ELR (cell line): ENCODE measurements around the gene SLC25A20.
"Not testable (repeated sequence)": the region's sequence is repeated elsewhere in the genome, so short reads cannot be mapped to it uniquely, and the experiment has no call there.

Source experiments
- DNase-seq: peaks from one replicate; pipeline ENCODE4 v3.0.0-alpha.2; 2015; ENCODE audit warnings: low read depth

The SLC25A20 gene, protein sequence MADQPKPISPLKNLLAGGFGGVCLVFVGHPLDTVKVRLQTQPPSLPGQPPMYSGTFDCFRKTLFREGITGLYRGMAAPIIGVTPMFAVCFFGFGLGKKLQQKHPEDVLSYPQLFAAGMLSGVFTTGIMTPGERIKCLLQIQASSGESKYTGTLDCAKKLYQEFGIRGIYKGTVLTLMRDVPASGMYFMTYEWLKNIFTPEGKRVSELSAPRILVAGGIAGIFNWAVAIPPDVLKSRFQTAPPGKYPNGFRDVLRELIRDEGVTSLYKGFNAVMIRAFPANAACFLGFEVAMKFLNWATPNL

DNA sequence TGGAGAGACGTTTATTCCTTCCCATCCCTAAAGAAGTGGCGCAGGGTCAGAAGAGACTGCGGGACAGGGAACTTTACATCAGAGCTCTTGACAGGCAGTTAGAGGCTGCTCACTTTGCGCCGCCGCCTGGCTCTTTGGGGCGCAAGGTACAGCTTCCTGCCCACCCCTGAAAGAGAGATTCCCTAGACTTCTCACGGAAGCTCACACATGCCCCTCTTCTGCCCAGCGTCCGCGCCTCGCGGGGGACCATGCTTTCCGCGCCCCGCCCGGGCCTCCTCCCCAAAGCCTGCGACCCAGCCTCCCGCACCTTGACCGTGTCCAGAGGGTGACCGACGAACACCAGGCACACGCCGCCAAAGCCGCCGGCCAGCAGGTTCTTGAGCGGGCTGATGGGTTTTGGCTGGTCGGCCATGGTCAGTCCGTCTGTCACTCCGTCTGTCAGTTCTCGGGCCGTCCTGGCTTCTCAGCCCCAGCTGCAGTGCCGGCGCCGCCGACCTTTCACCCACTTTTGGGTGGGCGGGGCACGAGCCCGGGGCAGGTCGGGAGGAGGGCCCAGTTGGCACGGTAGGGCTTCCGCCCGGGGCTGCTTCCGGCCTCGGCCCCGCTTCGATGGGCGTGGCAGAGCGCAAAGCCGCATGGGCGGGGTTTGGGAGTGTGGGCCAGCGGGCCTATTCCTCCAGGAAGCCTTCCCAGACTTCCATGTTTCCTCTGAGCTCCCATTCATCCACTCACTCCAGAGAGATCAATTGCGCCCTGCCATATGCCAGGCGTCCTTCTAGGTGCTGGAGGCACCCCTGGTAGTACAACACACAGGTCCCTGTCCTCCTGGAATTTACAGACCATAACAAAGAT is at the start of gene SLC25A20:
TSS of gene SLC25A20 (minus strand) at position 500 of the 852 bp plus-strand sequence. CDS start at position 412, 88 bp downstream.
- peak; percentile 90 for DNase-seq

DNA sequence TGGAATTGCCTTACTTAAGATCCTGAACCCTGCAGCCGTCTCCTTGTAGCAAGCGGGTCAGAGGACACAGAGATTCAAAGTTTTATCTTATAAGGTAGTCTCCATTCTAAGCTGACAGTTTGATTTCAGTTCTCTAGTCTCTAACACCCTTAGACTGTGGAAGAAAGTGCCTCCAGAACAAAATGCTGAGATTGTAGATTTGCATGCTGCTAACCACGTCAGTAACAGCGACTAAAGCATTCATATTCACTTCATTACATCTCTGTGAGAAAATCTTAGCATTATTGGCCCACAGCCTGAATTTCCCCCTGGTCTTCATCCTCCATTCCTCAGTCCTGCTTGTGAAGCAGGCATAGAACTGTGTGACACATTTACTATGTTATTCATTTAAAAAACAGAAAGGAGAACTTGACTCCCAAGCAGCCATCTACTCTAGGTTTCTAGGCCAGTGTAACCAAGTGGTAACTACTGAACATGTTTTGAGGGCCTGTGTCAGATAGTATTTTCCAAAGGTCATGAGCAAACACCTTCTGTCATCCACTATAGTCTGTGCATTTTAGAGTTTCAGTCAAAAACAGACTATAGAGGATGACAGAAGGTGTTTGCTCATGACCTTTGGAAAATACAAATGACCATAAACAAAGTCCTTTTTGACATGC is 47.3 kb upstream of the SLC25A20 start:
- no peak for DNase-seq

DNA sequence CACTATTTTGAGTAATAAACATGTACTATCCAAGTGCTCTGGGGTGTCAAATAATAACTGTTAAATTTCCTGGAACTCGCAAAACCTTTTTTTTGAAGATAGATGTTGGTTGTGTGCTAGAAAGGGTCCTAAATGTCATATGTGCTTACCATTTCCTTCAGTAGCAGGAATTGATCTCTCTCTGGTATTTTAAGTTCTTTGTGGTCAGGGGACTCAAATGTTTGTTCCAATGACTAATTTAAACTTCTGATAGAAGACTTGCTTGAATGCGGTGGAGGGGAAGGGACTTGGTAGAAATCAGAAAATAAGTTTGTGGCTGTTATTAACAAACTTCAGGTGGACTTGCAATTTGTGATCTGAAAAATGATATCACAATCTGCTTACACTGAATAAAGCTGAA is 46.8 kb upstream of the SLC25A20 start:
- DNase-seq = no peak

DNA sequence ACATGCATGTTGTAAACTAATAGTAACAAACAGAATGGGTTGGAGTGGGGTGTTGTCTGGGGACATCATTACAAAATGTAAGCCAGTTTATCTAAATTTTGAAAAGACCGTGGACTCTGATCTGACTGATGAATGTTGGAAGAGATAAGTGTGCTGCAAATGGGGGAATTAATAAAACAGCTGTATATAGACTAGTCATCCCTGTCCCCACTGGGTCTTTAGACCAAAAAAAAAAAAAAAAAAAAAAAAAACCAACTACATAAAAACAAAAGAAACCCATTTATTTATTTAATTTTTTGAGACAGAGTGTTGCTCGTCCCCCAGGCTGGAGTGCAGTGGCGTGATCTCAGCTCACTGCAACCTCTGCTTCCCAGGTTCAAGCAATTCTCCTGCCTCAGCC is 40.0 kb upstream of the SLC25A20 start:
- DNase-seq = no peak

DNA sequence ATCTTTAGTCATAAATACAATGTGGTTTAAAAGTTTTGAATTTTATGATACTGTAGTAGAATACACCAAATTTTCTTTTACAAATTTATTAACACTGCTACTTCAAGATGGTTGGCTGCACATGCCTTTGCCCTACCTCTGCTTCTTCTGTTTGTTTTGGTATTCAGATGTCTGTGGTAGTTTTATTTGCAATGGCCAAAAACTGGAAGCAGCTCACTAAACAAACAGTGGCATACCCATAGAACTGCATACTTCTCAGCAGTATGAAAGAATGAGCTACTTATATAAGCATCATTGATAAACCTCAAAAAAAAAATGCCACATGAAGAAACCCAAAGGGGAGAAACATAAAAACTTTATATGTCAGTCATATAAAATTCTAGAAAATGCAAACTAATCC is 39.5 kb upstream of the SLC25A20 start:
- DNase-seq = no peak

DNA sequence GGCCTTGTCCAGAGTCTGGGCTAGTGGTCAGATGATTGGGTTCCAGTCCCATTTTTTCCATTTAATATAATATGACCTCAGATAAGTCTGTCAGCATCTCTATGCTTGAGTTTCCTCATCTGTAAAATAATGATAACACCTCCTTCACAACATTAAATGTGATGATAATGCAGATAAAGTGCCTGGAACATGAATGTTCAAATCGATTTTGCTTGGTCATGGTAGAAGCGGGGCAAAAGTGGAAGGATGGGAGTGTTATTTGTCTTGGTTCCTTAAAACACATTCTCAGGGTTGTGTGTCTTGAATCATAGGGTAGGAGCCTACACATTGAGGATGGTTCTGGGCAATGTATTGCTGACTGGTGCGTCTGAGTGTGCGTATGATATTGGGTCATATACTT is 36.8 kb upstream of the SLC25A20 start:
- DNase-seq = no peak

DNA sequence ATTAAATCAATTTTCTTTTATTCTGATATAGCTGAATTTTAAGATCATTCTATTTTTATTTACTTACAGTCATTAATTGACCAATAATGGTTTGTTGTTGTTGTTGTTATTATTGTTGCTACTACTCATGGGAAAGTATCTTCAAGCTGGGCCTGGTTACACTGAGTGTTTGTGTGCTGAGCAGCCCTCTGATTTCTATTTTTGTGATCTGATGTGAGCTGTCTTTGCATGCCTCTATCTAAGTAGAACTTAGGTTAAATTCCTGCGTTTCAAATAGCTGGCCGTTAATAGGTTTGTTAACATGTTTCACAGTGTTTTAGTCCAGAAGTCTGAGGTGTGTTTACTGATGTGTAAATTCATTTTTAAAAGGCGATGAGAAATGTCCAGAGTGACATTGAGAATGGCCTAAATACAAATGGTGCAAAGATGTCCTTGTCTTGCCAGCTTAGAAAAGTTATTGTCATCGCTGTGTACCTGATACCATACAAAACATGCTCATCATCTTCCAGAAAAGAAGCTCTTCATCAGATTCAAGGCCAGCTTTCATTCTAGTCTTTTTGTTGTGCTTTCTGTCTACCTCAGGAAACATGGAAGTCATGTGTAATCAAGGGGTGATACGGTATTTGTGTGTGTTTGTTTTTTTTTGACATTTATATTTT is 35.8 kb upstream of the SLC25A20 start:
- DNase-seq = no peak

DNA sequence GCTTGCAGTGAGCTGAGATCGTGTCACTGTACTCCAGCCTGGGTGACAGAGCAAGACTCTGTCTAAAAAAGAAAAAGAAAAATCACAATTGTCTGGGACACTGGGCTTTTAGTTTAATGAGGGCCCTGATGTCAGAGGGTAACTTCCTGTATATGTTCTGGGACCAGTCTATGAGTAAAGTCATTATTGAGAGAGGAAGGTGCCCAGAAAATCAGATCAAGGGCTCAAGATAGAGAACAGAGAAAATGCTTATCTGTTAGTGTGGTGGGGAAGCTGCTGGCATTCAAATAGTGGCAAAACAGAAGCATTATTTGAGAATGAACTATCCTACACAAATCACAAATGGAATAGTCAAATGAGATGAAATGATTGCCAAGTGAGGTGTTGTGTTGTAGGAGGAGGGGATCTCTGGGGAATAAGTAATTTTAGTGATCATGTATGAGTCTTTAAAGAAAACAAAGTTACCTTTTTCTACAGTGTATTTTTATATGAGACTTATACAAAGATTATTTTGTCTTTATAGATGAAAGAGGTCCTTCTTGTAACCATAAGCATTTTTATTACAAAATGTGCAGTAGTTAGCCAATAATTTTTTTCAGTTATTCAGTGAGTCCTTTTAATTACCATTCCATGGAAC is 33.4 kb upstream of the SLC25A20 start:
- DNase-seq = no peak

DNA sequence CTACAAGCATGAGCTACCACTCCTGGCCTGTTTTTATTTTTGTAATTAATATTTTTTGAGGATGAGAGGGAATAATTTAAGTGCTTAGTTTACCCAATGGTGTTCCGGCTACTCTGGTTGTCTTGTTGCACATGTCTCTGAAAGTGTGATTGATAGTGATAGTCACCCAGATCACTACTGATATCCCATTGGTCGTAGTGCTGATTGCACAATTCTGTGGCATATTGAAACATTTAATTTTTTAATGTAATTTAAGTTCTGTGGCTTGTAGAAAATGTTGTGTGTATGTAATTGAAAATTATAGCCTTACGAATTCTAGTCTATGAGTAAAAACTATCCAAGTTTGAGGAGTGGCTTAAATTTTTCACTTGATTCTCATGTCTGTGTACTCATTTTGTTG is 31.9 kb upstream of the SLC25A20 start:
- DNase-seq = no peak

DNA sequence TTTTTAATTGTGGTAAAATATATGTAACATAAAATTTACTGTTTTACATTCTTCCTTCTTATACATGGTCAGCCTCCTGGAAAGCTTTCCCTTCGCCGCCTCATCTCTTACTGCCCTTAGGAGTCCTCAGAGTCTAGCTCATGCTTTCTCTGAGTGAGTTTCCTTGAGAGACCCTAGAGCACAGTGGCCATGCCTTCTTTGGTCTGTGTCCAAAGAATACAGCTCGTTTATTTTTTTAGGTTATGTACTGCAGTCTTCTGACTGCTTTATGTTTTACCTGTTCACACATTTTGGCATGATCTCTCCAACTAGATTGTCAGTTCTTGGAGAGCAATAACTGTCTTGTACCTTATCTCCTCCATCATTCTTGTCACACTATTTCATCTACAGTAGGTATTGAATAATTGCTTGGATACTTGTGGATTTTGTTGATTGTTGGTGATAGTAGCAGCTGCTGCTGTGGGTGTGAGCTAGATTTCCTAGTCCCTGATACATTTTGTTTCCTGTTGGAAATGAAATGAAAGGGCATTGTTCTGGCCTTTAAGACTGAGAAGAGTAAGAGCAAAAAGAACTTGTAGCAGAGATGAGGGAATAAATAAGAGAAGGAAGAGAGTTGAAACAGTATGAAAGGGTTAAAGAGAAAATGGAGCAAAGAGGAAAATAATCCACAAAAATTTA is 30.8 kb upstream of the SLC25A20 start:
- no peak for DNase-seq

DNA sequence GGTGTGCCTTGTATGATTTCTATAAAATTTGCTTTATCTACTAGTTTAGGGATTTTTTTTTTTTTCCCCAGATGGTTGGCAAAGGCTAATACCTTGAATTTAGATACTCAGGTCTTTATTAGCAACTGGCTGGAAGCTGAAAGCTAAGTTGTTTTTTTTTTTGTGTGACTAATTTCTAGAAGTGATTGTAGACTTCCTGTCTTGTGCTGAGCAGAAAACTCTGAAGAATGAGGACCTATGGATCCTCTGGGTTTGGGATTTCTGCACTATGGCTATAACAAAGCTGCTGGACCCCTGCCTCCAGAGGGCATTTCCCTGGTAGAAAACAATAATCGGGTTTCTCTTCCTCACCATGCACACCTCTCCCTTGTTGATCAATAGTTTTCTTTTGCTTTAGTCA is 30.0 kb upstream of the SLC25A20 start:
- DNase-seq = peak; percentile 53

DNA sequence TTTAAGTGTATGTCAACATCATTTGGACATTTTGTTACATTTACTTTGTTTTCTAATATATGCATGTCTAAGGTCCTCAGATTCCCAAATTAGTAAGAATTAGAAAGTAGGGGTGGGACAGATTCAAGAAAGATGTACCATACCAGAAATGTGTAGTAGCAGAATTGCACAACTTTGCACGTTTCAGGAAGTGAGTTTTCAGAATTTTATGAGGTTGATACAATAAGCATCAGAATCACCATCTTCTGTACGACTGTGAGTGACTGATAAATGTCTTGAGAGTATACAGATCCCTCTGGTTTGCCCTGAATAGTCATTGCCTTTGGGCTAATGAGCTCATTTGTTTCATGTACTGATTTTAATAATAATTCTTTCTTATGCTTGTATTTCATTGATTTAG is 29.2 kb upstream of the SLC25A20 start:
- peak; percentile 49 for DNase-seq

DNA sequence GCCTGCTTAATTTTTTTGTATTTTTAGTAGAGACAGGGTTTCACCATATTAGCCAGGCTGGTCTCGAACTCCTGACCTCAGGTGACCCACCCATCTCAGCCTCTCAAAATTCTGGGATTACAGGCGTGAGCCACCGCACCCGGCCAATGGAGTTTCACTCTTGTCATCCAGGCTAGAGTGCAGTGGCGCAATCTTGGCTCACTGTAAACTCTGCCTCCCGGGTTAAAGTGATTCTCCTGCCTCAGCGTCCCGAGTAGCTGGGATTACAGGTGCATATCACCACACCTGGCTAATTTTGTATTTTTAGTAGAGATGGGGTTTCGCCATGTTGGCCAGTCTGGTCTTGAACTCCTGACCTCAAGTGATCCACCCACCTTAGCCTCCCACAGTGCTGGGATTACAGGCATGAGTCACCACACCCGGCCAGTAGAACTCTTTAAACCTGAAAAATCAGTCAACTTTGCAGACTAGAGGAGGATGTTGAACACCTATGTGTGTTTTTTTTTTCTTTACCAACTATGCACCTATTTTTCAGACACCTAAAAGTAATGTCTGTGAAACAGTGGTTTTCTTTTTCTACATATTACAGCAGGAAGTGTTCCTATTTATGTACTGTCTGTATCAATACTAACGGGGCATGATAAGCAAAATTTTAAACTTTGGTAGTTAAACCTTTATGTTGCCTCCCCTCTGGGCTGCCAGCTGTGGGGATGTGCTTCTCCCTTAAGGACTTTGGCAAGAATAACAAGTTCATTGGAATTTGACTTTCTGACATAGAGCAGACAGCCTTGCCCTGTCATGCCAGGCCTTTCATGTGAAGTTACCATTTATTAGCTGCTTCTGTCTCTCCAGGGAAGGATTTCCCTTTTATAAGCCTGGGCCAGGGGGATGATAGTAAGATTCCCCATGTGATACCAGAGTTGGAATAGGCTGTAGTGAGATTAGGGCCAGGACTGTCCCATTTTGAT is 28.0 kb upstream of the SLC25A20 start:
- DNase-seq = peak; percentile 25

DNA sequence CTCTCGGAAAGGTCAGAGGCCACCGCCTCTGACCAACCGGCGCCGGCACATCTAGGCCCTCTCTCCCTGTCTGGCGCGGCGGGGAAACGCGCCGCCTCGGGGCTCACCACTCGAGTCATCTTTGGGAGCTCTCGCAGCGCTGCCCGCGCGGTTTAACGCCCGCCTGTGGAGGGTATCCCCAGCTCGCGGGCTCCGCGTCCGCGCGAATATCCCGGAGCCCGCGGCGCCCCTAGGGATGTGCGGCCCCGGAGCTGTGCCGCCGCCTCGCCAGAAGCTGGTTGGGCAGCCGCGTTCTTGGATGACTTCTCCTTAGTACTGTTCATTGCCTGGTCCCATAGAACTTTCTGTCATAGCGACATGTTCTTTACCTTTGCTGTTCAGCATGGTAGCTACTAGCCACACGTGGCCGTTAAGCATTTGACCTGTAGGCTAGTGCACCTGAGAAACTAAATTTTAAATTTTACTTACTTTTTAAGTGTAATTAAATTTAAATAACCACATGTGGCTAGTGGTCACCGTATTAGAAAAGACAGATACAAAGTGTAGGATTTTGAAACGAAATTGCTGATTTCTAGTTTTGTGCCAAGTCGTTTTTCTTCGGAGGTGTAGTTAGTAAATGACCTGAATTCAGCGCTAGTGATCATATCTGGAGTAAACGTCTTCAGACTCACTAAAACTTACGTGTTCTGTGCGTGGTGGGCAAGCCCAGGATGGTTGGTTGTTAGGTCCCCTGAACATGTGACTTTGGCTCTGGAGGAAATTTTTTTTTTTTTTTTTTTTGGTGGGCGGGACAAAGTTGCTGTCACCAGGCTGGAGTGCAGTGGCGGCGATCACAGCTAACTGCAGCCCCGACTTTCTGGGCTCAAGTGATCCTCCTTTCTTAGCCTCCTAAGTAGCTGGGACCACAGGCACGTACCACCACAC is 20.8 kb upstream of the SLC25A20 start:
- peak; percentile 80 for DNase-seq

DNA sequence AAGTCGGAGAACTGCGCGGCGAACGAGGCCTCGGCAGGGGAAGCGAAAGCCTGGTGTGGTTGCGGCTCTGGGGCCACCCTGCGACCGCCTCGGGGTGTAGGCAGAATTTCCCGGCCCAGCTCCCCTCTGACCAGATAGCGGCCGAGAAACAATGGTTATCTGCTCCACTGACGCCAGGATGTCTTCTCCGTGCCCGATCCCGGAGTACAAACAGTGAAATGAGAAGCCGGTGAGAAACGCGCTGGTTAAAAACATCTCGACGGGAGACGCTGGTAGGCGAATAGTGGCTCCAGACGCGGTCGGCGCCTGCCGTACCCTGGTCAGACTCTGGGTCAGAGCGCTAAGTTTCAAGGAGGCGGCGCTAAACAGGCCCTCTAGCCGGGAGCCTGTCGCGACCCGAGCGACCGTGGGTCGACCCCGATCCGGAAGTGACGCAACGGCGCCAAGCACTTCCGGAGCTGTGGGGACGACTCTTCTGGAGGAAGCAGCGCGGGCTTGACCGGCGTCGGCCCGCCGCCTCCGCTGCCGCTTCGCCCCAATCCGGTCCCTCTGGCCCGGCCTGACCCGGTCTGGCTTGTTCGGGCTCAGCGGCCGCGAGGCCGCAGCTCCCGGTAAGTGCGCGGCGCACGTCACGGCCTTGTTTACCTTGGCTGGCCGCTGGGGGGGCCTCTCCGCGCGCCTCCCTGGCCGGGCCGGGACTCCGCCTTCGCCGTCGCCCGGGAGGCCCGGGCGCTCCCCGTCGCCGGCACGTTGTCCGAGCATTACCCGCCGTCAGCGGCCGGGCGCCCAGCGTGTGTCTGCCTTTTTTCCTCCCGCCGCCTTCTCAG is 19.9 kb upstream of the SLC25A20 start, which contains the start of gene ARIH2:
TSS of gene ARIH2 (plus strand) at position 455 of the 827 bp plus-strand sequence. CDS start 8,717 bp downstream, outside the sequence.
- peak; percentile 95 for DNase-seq

DNA sequence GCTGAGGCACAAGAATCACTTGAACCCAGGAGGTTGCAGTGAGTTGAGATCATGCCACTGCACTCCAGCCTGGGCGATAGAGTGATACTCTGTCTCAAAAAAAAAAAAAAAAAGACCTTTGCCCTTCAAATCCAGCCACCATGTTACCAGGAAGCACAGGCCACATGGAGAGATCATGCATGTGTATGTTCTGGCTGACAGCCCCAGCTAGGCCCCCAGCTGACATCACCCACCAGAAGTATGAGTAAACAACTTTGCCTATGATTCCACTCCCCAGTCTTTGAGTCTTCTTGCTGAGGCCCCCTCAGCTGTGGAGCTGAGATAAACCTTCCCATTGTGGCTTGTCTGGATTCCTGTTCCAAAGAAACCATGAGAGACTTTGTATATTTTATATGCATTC is 16.6 kb upstream of the SLC25A20 start:
- DNase-seq = peak; percentile 19

DNA sequence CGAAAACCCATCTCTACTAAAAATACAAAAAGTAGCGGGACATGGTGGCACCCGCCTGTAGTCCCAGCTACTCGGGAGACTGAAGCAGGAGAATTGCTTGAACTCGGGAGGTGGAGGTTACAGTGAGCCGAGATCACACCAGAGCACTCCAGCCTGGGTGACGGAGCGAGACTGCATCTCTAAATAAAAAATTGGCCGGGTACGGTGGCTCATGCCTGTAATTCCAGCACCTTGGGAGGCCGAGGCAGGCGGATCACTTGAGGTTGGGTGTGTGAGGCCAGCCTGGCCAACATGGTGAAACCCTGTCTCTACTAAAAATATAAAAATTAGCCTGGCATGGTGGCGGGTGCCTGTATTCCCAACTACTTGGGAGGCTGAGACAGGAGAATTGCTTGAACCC is 8.3 kb upstream of the SLC25A20 start:
- not testable (repeated sequence) for DNase-seq

DNA sequence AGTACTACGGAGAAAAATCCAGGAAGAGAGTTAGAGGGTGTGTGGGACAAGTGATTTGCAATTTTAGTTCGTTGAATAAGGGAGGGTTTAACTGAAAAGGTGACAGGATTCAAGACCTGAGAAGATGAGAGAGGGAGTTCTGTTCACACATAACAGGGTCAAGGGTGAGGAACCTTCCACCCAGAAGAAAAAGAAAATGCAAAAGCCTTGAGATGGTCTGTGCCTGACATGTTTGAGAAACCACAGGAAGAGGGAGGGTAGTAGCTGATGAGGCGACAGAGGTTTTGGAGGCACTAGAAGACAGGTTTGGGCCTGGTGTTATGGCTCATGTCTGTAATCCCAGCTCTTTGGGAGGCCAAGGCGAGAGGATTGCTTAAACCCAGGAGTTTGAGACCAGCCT is 591 bp upstream of the SLC25A20 start:
- no peak for DNase-seq
